Amniotic stem cell (primary cell): ENCODE results near the gene TCF7L1.
"Not testable (repeated sequence)": the region's sequence is repeated elsewhere in the genome, so short reads cannot be mapped to it uniquely, and the experiment has no call there.

ENCODE experiments used
- DNase-seq: peaks from one replicate; lab custom pipeline; 2025; lab: John Stamatoyannopoulos, UW

TCF7L1 gene

DNA sequence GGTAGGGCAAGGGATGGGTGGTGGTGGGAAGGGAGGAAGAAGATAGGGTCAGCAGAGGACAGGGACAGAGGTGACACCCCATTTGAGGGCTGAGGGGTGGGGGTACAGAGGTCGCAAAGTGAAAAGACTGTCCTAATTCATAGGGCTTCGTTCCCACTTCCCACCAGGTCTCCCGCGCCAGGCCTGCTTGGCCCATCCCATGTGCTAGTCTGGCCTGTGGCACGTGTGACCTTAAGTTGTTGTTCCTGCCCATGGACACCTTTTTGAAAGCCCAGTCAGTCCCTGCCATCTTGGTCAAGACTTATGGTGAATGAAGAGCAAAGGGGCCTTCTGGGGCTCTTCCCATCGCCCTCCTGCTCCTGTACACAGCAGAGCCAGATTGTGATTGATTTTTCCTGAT is 148.4 kb downstream of the TCF7L1 start:
- DNase-seq = no peak

DNA sequence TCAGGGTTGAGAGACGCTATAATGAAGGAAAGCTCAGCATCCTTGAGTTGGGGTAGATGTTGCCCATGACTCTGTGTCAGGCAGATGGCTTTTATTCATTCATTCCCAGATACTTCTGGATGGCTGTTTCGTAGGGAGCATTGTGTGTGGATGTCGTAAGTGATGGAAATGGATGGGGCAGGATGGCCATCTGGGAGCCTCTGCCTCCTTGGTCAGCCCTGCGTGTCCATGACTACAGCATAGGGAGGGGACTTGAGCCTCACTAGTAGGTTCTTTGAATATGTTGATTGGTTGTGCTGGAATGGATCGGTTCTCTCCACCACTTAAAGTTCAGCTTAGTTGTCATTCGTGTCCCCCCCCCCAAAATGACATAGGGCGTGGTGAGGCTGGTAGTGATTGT is 149.7 kb downstream of the TCF7L1 start:
- no peak for DNase-seq

DNA sequence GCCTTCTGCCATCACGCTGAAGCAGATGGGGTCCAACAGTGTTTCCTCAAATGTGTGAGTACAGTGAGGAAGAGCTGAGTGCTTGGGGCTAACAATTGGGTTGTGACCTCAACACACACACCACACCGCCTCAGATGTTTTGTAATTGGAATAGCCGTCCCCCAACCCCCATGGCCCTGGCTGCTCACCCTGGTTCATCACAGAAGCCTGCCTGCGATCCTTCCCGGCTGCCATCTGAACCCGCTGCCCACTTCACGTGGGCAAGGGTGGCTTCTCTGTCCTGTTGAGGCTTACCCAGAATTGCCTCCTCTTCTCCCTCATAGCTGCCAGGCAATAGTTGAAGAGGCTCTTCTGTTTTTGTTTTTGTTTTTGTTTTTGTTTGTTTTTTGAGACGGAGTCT is 150.4 kb downstream of the TCF7L1 start:
- no peak for DNase-seq

DNA sequence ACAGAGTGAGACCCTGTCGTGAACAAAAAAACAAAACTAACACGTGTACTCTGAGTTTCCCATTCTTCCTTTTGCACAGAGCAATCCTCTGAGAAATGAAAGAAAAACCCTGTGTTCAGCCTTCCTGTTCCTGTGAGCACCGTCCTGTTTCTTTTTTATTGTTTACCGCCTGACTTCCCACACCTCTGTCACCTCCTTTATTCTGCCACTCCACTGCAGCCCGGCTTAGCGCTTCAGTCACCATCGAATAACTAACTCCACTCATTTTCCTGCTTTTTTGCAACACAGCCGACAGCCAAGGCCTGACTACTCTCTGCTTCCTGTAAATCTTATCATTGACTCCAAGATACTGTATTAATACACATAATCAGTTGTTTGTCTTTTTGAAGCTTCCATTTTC is 153.7 kb downstream of the TCF7L1 start:
- DNase-seq = no peak

DNA sequence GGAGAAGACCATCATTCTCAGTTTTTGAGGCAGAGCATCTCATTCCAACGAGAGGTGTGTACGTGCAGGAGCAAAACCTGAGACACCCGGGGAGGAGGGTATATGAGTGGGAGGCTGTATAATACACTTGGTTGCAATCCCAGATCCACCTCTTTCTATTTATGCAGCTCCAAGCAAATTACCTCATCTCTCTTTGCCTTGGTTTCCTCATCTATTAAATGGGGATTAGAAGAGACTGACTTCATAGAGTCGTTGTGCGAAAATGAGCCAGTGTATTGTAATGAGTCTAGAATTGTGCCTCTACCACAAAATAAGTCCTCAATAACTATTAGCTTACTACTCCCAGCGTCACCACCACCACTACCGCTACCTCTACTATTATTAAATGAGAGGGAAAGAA is 154.5 kb downstream of the TCF7L1 start:
- no peak for DNase-seq

DNA sequence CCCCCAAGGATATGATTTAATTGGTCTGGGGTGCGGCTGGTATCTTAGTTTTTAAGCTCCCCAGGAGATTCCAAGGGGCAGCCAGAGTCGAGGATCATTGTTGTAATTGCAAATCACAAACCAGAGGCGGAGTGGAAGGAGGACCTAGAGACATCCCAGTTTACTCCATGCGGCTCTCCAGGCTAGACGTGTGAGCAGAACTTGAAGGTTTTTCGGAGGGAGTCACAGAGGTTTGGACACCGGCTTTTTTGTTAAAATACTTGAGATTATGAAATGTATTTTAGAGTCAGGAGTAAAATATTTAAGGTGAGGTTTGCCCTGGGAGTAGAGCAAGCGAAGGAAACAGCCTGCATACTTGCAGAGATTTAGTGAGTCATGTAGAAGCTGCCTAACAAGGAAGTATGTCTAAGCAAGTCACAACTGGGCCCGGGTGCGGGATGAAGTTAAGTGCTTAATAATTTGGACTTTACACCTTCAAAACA is 155.1 kb downstream of the TCF7L1 start:
- peak; percentile 5 for DNase-seq

DNA sequence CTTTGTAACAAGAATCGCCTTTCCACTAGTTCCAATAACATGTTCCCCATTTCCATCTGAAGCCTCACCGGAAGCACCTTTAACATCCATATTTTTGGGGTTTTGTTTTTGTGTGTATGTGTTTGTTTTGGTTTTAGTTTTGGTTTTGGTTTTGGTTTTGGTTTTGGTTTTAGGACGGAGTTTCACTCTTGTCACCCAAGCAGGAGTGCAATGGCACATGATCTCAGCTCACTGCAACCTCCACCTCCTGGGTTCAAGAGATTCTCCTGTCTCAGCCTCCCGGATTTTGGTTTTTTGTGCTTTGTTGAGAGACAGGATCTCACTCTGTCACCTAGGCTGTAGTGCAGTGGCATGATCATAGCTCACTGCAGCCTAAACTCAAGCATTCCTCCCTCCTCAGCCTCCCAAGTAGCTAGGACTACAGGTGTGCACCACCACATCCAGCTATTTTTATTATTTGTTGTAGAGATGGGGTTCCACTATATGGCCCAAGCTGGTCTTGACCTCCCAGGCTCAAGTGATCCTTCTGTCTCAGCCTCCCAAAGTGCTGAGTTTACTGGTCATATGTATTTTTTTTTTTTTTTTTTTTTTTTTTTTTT is 158.3 kb downstream of the TCF7L1 start:
- no peak for DNase-seq

DNA sequence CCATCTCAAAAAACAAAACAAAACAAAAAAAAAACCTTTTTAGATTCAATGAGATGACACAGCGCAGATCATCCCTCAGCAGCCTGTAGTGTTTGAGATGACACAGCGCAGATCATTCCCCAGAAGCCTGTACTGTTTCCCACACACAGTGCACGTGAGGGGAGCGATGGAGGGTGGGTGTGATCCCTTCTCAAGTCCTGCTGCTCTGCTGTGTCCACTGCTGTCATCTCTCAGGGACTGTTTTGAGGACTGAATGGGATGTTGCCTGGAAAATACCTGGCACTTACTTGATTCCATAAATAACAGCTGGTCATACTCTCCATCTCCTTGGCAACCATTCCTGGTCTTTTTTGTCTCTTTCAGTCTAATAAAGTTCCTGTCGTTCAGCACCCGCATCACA is 168.9 kb downstream of the TCF7L1 start:
- DNase-seq = no peak

DNA sequence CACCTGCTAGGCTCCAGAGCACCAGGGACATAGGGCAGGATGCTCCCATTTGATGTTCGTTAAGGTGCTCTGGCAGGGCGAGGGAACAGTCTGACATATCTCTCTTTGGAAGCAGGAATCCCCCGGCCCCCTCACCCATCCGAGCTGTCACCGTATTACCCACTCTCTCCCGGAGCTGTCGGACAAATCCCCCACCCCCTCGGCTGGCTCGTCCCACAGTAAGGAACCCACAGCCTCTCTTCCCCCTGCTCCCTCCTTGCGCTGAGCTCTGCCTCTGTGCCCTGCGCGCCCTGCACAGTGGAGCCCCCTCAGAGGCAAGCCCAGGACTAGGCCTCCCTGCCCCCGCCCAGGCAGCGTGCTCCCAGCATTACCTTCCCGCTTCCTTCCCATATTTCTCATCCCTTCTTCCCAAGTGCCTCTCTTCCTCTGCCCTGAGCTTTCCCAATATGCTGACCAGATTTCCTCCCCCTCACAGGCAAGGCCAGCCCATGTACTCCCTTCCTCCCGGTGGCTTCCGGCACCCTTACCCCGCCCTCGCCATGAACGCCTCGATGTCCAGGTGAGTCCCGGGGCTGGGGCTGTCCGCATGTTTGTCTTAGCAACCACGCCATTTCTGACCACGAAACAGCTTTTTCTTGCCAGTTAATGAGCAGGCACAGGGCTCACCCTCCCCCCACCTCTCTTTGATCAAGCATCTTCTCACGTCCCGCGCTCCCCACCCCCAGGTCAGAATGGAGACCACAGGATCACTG is 170.8 kb downstream of the TCF7L1 start:
- DNase-seq = no peak

DNA sequence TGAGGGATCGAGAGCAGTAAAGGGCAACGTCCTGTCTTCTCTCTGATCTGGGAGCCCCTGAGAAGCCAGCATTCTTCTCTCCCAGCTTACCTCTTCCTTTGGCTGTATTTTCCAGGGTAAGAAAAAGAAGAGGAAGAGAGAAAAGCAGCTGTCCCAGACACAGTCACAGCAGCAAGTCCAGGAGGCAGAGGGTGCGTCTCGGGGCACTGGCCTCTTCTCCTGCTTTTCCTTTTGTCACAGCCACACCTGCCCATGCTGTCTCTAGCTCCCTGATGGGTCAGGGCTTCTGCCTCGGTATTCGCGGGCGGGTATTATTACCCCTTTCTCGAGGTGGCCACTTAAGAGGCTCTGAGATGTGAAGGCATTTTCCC is 174.3 kb downstream of the TCF7L1 start:
- DNase-seq = no peak

DNA sequence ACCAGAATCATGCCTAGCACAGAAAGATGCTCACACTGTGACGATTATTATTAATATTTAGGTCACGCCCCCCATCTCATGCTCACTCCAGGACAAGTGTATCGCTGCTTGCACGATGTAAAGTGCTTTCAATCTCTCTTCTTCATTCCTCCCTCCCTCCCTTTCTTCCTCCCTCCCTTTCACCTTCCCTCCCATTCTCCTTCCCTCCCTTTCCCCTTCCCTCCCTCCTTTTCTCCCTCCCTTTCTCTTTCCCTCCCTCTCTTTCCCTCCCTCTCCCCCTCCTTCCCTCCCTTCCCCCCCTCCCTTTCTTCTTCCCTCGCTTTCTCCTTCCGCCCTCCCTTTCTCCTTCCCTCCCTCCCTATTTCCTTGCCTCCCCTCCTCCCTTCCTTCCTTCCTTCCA is 175.0 kb downstream of the TCF7L1 start:
- no peak for DNase-seq

DNA sequence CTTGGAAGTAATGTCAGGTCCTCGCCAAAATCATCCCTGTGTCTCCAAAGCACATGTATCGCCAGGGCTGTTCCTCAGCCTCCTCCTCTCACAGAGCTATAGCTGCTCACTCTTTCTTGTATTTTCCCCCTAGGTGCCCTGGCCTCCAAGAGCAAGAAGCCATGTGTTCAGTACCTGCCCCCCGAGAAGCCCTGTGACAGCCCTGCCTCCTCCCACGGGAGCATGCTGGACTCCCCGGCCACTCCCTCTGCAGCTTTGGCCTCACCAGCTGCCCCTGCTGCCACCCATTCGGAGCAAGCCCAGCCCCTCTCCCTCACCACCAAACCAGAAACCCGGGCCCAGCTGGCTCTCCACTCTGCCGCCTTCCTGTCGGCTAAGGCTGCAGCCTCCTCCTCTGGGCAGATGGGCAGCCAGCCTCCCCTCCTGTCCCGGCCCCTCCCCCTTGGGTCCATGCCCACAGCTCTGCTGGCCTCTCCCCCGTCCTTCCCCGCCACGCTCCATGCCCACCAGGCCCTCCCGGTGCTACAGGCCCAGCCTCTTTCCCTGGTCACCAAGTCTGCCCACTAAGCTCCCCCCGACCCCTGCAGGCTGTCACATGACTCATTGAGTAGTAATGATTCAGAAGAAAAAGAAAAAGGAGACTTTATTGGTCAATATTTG is 175.8 kb downstream of the TCF7L1 start:
- DNase-seq = peak; percentile 1

DNA sequence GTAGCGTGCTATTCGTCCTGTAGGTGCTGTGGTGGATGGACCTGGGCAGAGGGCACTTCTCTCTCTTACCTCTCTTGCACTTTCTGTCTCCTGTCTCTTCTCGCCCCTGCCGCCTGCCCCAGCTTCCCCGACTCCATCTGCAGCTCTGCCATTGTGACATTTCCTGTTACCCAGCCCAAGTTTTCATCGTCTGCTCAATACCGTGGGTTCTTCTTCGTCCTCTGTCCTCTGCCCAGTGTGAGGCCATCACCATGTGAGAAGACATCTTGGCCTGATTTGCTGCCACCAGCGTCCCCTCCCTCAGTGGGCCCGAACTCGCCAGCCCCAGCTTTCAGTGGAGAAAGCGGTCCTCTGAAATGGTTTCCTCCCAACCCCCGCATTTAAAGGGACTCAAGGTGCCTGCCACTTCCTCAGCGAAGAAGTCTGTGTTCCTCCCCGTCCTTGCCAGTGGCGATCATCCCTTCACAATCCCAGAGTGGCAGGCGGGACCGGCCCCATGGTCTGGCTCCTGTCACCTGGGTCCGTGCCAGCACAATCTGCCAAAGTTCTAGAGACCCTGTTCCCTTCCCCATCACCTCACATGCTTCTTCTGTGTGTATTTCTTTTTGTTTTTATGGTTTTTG is 176.6 kb downstream of the TCF7L1 start:
- DNase-seq = no peak

DNA sequence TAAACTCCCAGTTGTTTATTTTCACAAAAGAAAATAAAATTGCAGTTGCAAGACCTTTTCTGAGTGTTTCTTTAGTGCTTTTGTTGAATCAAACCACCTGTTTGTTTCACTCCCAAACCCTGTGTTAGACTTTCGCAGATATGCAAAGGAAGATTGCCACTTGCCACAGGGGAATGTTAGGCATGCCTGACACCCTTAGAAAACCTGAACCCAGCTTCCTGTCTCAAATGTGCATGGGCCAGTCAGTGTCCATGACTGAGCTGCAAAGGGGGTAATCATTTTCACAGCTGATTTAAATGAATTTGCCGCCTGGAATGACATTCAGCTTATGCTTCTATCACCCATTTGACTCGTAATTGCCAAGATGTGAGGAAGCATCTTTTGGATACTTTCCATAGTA is 177.1 kb downstream of the TCF7L1 start:
- no peak for DNase-seq

DNA sequence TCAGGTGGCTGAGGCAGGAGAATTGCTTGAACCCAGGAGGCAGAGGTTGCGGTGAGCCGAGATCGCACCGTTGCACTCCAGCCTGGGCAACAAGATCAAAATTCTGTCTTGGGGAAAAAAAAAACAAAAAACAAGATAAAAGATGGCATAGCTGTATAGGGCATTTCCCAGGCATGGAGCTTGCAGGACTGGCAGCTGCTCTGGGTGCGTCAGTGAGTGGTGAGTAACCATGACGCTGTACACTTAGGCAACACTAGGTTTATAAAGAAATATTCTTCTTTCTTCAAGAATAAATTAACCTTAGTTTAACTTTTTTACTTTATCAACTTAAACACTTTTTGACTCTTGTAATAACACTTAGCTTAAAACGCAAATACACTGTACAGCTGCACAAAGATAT is 179.2 kb downstream of the TCF7L1 start:
- DNase-seq = no peak

DNA sequence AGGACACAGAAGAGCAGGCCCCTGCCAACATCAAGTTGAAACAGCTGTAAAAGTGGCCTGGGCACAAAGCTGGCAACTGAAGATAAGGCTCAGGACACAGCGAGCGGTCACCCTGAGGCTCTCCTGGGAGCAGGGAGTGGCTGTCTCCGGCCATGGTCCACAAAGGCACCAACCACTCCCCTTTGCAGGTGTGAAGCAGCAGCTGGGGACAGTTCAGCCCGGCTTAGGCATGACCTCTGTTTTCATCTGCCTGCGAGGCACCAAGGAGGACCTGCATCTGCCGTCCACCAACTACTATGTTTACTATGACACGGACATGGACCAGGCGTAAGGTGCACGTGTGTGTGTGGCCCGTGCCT is 181.7 kb downstream of the TCF7L1 start:
- no peak for DNase-seq

DNA sequence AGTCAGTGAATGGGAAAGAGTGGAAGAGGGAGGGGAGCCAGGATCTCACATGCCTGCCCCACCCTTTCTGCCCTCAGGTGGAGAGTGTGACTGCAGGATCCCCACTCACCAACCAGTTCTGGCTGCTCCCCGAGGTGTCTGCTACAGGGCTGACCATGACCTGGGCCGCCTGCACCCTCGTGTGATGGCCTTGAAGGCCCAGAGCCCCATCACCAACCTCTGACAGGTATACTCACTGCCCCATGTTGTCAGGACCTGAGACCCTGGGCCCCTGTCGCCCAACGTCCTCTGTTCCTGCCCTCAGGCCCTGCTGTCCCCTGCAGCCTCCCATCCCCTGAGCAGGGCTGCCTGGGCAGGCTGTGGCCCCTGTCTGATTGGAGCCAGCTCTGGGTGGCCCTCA is 182.7 kb downstream of the TCF7L1 start:
- DNase-seq = not testable (repeated sequence)

DNA sequence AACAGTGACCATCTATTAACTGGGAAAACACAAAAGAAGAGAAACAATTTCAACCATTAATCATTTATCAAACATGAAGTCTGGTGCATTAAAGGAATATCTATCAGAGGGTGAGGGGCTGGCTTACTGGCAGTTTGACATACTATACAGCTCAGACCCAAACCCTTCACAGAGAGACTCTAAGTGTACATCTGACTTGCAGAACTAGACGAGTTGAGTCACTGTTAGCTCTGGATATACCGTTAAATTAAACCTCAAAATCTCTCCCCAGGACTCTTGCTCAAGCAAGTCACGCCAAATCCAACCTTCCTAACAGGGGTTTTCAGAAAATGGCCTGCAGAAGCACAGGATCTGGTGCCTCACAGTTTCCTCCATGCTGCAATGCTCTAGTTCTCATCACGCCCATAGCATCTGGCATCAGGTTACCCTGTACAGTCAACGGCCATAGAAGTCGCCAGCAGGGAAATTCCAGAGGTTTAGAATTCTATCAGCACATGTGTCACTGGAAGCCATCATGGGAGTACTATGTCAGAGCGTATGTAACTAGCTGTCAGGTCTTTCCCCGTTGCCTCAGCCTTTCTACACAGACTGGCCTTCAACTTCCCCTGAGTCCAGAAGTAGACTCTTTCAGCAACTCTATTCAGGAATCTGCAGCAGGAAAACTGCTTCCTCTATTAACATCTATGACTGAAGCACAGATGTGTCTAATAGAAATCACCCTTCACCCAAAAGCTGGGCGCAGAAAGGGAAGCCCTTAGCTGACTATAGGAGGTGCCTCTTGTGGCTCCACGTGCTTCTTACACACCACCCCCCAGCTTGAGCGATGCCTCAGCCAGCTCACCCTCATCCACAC is 185.3 kb downstream of the TCF7L1 start:
- peak; percentile 88 for DNase-seq

DNA sequence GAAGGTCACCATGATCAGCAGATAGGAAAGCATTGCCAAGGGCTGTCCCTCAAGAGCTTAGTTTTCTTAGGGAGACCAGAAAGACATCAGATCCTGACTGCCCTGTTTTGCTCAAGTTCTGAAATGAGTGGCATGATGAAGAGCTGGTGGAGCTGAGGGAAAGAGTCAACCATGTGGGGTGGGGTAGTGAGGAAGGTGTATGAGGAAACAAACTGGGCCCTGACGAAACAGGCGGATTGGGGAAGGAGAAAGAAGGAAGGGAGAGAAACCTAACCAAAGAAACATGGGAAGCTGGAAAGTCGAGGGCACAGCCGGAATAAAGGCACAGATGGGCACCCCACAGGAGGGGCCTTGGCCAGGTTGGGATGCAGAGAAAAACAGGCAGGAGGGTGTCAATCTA is 186.6 kb downstream of the TCF7L1 start:
- no peak for DNase-seq

DNA sequence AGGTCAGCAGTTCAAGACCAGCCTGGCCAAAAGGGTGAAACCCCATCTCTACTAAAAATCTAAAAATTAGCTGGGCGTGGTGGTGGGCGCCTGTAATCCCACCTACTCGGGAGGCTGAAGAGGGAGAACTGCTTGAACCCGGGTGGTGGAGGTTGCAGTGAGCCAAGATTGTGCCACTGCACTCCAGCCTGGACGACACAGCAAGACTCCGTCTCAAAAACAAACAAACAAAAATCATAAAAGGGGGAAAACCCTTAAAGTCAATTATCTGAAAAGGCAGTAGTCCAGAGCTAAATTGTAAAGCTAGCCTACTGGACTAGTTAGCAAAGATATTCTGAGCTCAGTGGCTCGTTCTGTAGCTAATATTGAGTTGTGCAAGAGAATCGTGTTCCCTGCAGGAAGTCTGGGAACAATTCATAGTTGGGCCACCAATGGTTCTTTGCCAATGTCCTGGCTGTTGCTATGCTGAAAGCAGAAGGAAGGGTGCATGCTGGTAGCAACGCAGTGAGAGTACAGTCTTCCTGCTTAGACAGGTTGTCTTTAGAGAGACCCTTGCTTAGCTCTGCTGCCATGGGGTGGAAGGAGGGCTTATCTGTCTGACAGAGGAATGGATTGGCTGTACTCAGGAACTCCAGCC is 190.3 kb downstream of the TCF7L1 start:
- DNase-seq = no peak

DNA sequence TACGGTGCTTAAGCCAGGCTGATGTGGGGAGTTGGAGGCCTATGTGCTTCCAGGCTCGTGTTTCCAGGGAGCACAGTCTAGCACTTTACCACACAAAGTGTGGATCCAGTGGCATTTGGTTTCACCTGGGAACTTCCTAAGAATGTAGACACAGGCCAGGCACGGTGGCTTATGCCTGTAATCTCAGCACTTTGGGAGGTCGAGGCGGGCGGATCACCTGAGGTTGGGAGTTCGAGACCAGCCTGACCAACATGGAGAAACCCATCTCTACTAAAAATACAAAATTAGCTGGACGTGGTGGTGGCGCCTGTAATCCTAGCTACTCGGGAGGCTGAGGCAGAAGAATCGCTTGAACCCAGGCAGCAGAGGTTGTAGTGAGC is 190.8 kb downstream of the TCF7L1 start:
- not testable (repeated sequence) for DNase-seq
